GM11168 (cell line): Measurements from ENCODE around the gene PNPLA6.

Experiments used
- in situ Hi-C: fragments of 300-500 bp; cut with MboI; formaldehyde crosslinking; loops from one replicate; pipeline ENCODE4 v1.12.0; 2022; ENCODE audit warnings: low sequenced_read_pairs; ENCODE audit not compliant: unreplicated experiment

PNPLA6 gene

DNA sequence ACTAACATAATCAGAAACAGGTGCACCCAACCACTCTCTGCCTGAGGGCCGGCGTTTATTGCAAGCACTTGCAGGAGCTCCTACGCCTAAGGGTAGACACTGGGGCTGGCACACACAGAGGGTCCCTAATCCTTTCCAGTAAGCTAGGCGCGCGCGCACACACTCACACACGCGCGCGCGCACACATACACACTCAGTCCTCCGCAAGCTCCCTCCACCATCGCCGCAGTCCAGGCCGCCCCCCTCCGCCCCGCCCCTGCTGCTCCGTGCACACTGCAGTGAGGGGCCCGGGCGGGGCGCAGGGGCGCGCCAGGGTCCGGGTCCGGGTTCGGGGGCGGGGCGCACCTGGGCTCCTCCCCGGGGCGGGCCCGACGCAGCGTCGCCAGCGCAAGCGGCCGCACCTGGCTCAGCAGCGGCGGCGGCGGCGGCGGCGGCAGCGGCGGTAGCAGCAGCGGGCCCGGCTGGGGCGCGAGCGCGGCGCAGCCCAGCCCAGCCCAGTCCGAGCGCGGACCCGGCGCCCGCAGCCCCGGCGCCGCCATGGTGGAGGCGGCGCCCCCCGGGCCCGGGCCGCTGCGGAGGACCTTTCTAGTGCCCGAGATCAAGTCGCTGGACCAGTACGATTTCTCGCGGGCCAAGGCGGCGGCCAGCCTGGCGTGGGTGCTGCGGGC, 60.1 kb downstream of the PNPLA6 start, which contains the start of gene CAMSAP3:
Gene CAMSAP3, plus strand, starts transcription at position 398 of the 668 bp plus-strand sequence. Its CDS starts 140 bp downstream, at position 538.
- in situ Hi-C loops = no loop called here

DNA sequence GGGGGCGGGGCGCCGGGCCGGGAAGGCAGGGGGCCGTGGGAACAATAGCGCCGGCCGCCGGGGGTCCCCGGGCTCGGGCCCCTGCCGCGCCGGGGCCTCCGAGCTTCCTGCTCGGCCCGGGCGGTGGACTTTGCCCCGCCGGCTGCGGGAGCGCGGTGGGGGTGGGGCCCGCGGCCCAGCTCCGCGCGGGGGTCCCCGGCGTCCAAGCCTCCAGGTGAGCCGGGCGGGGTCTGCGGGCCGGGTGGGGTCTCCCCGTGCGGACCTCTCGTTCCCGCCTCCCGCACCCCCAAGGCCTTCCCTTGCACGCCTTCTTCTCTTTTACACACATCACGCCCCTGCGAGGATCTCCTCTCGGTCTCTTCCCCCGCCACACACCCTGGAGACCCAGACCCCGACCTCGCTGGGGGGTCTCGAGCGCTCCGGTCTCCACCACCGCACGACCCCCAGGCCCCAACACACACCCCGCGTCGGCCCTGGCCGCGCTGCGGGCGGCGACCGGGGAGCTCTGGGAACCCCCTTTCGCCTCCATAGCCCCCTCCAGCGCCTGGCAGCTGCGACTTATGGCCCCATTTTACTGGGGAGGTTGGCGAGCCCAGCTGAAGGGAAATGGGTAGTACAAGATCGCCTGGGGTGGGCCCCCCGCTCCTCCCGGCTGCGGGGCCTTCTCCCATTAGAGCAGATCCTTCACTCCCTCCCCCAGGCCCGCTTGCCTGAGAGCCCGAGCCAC, 60.9 kb downstream of the PNPLA6 start:
- in situ Hi-C loops = no loop called here

DNA sequence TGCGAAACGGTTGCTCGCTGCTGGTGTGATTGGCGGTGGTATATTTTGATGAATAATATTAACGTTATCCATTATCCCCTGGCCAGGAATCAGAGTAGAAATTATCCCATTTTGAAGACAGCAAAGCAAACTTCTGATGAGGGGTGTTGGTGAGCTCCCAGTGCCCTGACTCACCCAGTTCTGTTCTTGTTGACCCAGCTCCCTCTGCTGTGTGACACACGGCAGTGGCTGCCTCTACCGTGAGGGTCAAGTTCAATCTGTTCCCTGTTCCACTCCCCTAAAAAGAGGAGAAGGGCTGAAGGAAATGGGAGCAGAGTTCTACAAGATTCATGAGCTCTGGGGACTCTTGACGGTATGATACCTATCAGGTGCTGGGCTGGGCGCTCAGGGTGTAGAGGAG, 62.2 kb downstream of the PNPLA6 start:
- in situ Hi-C loops = no loop called here

DNA sequence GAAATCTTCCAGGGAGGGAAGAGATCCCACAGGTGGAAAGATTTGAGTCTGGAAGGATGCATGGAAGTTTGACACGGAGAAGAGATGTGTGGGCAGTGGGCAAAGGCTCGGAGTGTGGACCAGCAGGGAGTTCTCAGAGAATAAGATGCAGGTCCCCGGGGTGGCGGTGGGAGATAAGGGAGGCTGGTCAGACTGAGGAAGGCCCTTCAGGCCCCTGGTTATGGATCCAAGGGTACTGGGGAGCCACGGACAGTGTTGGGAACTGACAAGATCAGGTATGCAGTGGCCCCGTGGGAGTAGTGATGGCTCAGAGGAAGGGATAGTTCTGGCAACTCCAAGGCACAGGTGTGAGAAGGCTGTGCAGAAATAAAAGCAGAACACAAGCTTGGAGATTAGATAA, 62.7 kb downstream of the PNPLA6 start:
- in situ Hi-C loops = no loop called here

DNA sequence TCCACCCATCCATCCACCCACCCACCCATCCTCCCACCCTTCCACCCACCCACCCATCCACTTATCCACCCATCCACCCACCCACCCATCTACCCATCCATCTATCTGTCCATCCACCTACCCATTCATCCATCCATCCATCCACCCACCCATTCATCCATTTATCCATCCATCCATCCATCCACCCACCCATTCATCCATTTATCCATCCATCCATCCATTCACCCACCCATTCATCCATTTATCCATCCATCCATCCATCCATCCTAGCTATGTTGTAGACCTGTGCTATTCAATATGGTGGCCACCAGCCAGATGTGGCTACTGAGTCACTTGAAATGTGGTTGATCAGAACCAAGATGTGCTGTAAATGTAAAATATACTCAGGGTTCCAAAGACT, 65.2 kb downstream of the PNPLA6 start:
- in situ Hi-C loops = no loop called here

DNA sequence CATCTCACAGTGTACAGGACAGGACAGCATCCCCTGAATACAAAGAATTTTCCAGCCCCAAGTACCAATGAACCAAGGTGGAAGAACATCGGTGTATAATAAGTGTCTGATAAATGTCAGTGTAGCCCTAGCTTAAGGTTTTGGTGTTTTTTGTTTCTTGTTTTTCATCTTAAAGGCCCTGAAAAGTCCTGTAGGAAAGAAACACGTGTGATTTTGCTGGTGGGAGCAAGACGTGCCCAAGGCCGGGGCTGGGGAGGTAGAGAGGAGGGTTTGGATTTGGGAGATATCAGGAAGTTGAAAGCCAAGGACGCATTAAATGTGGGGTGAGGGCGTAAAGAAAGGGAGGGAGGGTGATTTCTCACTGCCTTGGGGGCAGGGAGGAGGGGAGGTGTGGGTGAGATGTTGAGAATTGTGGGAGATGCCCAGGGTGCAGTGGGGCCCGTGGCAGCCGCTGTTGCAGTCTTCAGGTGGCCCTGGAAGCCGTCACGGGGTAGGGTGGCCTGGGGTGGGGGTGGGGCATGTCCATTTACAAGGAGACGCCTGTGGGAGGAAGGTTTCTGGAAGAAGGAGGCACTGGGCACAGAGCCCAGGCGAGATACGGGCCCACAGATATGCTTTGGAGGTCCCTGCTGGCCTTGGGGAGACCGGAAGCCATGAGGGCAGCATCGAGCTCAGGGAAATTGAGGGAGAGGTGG, 66.9 kb downstream of the PNPLA6 start:
- in situ Hi-C loops = no loop called here

DNA sequence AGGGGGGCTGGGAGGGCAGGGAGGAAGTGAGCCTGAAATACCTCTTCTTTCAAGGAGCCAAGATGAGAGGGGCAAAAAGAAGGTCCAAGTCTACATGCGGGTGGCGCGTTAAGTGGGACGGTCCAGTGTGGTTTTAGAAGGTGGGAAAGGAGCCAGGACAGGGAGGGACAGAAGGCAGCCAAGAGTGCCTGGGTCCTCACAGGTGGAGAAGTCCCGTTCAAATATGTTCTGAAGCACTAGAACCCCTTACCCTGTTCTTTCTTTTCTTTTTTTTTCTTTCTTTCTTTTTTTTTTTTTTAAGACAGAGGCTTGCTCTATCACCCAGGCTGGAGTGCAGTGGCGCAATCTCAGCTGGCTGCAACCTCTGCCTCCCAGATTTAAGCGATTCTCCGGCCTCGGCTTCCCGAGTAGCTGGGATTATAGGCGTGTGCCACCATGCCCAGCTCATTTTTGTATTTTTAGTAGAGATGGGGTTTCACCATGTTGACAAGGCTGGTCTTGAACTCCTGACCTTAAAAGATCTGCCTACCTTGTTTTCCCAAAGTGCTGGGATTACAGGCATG, 67.5 kb downstream of the PNPLA6 start:
- in situ Hi-C loops = no loop called here

DNA sequence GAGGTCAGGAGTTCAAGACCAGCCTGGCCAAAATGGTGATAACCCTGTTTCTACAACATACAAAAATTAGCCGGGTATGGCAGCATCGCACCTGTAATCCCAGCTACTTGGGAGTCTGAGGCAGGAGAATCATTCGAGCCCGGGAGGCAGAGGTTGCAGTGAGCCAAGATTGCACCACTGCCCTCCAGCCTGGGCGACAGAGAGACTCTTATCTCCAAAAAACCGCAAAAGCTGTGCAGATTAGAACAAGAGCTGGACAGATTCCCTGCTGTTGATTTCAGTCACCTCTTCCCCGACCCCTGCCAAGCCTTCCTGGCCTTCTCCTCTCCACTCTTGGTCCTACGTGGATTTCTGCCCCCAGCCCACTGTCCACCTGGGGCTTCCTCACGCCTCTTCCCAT, 68.4 kb downstream of the PNPLA6 start:
- in situ Hi-C loops = no loop called here

DNA sequence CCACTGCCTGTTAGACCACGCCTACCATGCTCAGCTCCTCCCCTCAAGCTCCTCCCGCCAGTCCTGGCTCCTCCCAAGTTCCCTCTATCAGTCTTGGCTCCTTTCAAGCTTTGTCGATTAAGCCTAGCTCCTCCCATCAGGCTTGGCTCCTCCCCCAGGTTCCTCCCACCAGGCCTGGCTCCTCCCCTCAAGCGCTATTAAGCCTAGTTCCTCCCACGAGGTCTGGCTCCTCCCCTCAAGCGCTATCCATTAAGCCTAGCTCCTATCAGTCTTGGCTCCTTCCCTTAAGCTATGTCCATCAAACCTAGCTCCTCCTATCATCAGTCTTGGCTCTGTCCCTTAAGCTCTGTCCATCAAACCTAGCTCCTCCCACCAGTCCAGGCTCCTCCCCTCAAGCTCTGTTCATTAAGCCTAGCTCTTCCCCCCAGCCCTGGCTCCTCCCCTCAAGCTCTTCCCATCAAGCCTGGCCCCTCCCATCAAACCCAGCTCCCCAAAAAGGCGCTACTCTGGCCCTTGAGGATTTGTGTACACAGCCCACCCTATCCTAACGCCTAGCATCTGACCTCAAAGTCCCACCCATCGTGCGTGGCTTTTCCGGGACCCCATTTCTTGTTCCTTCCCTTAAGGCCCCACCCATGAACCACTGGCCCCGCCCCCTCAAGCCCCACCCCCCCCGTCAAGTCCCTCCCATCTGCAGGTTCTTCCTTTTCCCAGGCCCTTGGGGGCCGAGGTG, 70.1 kb downstream of the PNPLA6 start:
- in situ Hi-C loops = no loop called here

DNA sequence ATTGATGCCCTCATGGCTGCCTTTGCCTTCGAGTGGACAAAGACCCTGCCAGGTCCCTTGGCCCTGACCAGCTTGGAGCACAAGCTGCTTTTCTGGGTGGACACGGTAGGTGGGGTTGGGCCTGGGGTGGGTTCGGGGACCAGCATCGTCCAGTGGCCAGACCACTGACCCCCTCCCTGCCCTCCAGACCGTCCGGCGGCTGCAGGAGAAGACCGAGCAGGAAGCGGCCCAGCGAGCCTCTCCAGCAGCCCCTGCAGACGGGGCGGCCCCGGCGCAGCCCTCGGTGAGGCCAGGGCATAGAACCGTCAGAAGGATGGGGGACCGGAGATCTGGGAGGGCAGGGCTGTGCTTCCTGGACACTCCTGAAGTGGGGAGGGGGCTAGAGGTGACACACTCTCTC, 70.8 kb downstream of the PNPLA6 start:
- in situ Hi-C loops = no loop called here

DNA sequence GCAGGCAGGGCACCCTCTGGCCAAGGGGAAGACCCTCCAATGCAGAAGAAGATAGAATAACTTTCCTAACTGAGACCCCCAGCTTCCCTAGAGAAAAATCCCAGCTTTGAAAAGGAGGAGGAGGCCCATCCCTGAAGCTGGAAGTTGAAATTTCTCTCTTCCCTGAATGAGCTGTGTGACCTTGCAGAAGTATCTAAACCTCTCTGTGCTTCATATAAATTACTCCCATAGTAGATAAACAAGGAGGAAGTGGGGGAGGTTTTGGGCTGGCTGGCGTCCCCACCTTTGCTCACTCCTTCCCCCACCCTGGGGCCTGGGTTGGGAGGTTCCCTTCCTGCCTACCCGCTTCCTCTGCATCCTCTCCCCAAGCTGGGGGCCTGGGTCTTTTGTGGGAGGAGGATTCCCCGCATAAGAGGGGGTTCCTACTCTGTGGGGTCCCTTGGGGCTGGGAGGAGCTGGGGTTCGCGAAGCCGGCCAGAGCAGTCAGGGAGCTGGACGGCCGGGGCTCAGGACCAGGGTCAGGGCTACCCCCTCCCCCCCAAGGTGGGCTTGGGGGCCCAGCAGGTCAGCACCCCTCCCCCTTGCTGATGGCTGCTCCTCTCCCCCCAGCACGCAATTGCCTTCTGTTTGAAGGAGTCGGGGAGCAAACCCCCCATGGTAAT, 71.8 kb downstream of the PNPLA6 start:
- in situ Hi-C loops = no loop called here

DNA sequence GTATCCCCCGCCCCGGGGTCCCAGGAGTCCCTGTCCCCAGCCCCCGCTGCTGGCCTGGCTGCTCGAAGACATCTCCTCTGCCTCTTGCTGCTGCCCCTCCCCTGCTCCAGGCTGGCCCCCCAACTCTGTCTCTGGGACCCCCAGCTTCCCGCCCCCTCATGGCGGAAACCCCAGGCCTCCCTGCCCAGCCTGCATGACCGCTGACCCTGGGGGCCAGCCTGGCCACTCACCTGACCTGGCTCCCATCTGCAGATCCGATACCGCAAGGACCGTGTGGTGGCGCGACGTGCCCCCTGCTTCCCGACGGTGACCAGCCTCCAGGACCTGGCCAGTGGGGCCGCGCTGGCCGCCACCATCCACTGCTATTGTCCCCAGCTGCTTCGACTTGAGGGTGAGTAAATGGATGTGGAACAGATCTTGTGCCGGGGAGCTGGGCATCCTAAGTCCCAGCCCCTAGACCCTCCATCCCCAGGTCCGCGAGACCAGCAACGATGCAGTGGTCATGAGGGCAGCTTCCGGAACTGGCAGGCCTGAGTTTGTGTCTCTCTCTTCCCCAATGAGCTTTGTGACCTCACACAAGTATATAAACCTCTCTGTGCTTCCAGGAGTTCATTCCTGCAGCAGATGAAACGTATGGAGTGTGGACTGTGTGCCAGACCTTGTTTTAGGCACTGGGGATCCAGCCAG, 72.5 kb downstream of the PNPLA6 start:
- in situ Hi-C loops = no loop called here

DNA sequence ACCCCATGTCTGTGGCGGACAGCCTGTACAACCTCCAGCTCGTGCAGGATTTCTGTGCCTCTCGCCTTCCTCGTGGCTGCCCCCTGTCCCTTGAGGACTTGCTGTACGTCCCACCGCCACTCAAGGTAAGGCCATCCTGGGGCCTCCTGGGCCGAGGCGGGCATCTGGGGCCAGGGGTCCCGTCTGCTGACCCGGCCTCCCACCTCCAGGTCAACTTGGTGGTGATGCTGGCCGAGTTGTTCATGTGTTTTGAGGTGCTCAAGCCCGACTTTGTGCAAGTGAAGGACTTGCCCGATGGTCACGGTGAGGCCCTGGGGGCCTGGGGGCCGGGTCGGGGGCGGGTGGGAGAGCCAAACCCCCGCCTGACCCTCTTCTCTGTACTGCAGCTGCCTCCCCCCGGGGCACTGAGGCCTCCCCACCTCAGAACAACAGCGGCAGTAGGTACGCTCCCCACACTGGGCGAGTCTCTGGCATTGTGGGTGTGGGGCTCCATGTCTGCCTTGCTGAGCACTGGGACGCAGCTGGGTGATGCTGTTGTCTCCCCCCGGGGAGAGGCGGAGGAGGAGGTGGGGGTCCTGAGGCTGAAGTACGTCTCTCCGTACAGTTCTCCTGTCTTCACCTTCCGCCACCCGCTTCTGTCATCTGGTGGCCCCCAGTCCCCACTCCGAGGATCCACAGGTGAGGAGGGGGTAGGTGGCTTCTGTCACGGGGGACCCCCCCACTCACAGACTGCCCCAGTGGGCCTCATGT, 75.1 kb downstream of the PNPLA6 start:
- in situ Hi-C loops = no loop called here
